Esophagus muscularis mucosa (tissue), 4 donors: ENCODE results near the gene IGIP. TPM values are rescaled to one million over a fixed set of nuclear protein-coding genes. Genes with fewer than 3 reads are reported as not detected.

ENCODE experiments used
- DNase-seq: peaks from one replicate; pipeline ENCODE4 v3.0.0-alpha.2; 2017; ENCODE audit errors: extremely low spot score
- H3K27ac ChIP-seq, 4 donors: fragments of 200-600 bp; sonication (generic); replicated peaks in 1 of 4; 1 replicate in 3 of 4; 2 replicates in 1 of 4; pipeline ENCODE4 v1.5.1; 2016 to 2019; ENCODE audit warnings: mild to moderate bottlenecking in 1 of 4
- H3K27me3 ChIP-seq, 4 donors: fragments of 200-600 bp; sonication (generic); one replicate each; pipeline versions ENCODE4 v1.5.1 to v1.6.0; 2016 to 2019
- H3K36me3 ChIP-seq, 4 donors: fragments of 200-600 bp; sonication (generic); one replicate each; pipeline ENCODE4 v1.5.1; 2016 to 2019
- H3K4me1 ChIP-seq, 4 donors: fragments of 200-600 bp; sonication (generic); one replicate each; pipeline ENCODE4 v1.5.1; 2016 to 2019
- H3K4me3 ChIP-seq, 4 donors: fragments of 200-600 bp; sonication (generic); 1 replicate in 2 of 4; 2 replicates in 2 of 4; pipeline ENCODE4 v1.5.1; 2016 to 2019; ENCODE audit warnings: mild to moderate bottlenecking in 4 of 4, moderate library complexity in 1 of 4
- H3K9me3 ChIP-seq, 4 donors: fragments of 200-600 bp; sonication (generic); 1 replicate in 3 of 4; 2 replicates in 1 of 4; pipeline ENCODE4 v1.5.1; 2016 to 2019
- EP300 ChIP-seq: sonication (generic); formaldehyde crosslinking; IDR thresholded peaks from one replicate; pipeline ENCODE4 v1.6.1; 2017; ENCODE audit warnings: antibody characterized with exemption
- POLR2A ChIP-seq: fragments of 450-650 bp; IDR thresholded peaks from one replicate; pipeline ENCODE4 v1.6.1; 2017; ENCODE audit warnings: antibody characterized with exemption, moderate library complexity, mild to moderate bottlenecking, low read depth
- POLR2AphosphoS5 ChIP-seq, 2 donors: sonication (generic); formaldehyde crosslinking; IDR thresholded peaks; one replicate each; pipeline ENCODE4 v1.6.1; 2017; ENCODE audit warnings: antibody characterized with exemption in 2 of 2
- WGBS: methylation state at CpG from one replicate; pipeline ENCODE4 v1.1.5; 2018; 5-methylcytosine and 5-hydroxymethylcytosine counted together
- intact Hi-C: fragments of 100-400 bp; cut with DNase I; formaldehyde crosslinking; loops from one replicate; pipeline ENCODE4 v1.15.1; 2023
- total RNA-seq, 4 donors: library from RNA; depleted of rRNA; stranded (reverse); fragments of >200 nt; gene quantifications; one replicate each; pipeline versions ENCODE4 v1.1.0 to v1.2.1, GENCODE V29; 2016
- TF ChIP-seq, protein P1 (sequence below), 3 experiments: fragments of 200-600 bp in 2 of 3; fragments of 450-650 bp in 1 of 3; sonication (generic) in 2 of 3; IDR thresholded peaks; one replicate each; pipeline ENCODE4 v1.5.1; 2017 to 2019; ENCODE audit warnings: antibody characterized with exemption in 3 of 3, mild to moderate bottlenecking in 2 of 3, moderate library complexity in 1 of 3

IGIP gene
- total RNA-seq, 4 donors from 2014 or later: 17.6 to 31.9 (median 27.3) TPM

DNA sequence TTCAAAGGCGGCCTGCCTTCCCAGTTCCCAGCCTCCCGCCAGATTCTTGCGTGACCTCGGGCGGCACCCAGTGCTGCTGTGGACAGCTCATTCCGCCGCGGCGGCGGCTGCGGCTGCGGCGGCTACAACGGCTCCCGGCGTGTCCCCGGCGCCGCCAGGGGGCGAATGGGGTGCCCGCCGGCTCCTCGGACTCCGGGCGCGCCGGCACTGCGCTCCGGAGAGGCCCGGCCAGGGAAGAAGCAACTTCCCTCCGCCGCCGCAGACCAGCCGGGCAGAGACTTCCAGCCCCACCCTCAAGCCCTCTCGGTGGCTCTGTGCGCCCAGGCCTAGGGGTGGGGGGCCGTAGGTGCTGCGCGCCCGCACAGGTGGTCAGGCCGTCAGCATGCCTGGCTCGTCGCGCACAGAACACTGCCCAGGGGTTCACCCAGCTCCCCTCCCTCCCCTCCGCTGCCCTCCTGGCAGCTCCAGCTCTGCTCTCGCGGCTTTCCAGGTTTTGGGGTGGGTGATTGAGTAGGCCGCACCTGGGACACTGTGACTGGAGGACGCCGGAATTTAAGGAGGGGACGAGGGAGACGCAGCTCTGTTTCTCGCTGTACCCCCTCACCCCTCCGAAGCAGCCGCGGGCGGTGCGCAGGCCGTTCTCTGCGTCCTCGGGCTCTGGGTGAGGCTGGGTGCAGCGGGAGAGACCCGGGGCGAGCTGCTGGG is 20.2 kb downstream of the IGIP start:
- Histone ChIP-seq H3K9me3 (no peaks in the 10 kb centered on the region), H3K27me3 (no peaks in the 10 kb centered on the region), H3K27ac (peak overlapping the region; percentile 13 to 53 (median 28)), H3K4me3 (peak overlapping the region; percentile 48 to 58 (median 56)), H3K4me1 (peaks cover 16 to 53% (median 27%) of the 10 kb centered on the region in 4 donors), H3K36me3 (no peaks in the 10 kb centered on the region)
- intact Hi-C loops: loop anchor here (5.0 kb wide), 1 partner anchor 39 kb away; no protein-coding TSS in a partner anchor
- no peak for TF ChIP-seq POLR2A
- TF ChIP-seq, protein P1, sequence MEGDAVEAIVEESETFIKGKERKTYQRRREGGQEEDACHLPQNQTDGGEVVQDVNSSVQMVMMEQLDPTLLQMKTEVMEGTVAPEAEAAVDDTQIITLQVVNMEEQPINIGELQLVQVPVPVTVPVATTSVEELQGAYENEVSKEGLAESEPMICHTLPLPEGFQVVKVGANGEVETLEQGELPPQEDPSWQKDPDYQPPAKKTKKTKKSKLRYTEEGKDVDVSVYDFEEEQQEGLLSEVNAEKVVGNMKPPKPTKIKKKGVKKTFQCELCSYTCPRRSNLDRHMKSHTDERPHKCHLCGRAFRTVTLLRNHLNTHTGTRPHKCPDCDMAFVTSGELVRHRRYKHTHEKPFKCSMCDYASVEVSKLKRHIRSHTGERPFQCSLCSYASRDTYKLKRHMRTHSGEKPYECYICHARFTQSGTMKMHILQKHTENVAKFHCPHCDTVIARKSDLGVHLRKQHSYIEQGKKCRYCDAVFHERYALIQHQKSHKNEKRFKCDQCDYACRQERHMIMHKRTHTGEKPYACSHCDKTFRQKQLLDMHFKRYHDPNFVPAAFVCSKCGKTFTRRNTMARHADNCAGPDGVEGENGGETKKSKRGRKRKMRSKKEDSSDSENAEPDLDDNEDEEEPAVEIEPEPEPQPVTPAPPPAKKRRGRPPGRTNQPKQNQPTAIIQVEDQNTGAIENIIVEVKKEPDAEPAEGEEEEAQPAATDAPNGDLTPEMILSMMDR (IDR thresholded peaks at IDR 0.05): peak; percentile 75 to 93 (median 78)
- peak in 1 of 2 donors; percentile 43 for TF ChIP-seq POLR2AphosphoS5 (IDR thresholded peaks at IDR 0.05)
- no peak for DNase-seq
- WGBS: 18% methylated on average over 15 of the region's 64 CpGs

DNA sequence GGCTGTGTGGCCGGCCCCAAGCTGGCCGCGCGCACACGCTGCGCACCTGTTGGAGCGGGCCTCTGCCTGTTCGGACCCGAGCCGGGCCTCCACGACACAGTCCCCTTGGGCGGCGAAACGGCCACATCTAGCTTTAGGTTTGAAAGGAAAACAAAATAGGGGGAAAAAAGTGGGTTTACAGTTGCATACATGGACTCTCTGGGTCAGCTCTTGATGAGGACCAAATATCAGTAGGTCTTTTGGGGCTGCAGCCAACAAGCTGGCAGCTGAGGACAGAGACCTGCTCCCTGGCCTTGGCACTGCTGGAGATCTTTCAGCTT is 20.7 kb downstream of the IGIP start:
- Histone ChIP-seq H3K27ac (peak overlapping the region in 1 of 4 donors; percentile 53), H3K4me1 (peaks cover 16 to 48% (median 22%) of the 10 kb centered on the region in 4 donors), H3K4me3 (peak overlapping the region; percentile 48 to 58 (median 56)), H3K36me3 (no peaks in the 10 kb centered on the region), H3K9me3 (no peaks in the 10 kb centered on the region), H3K27me3 (no peaks in the 10 kb centered on the region)
- DNase-seq: no peak
- intact Hi-C loops: loop anchor here (5.0 kb wide), 1 partner anchor 39 kb away; no protein-coding TSS in a partner anchor
- TF ChIP-seq POLR2A (no peak), POLR2AphosphoS5 (IDR thresholded peaks at IDR 0.05) (no peak), EP300 (no peak)
- TF ChIP-seq, protein P1 (IDR thresholded peaks at IDR 0.05): no peak
- 58% methylated on average over 14 of the region's 14 CpGs for WGBS

DNA sequence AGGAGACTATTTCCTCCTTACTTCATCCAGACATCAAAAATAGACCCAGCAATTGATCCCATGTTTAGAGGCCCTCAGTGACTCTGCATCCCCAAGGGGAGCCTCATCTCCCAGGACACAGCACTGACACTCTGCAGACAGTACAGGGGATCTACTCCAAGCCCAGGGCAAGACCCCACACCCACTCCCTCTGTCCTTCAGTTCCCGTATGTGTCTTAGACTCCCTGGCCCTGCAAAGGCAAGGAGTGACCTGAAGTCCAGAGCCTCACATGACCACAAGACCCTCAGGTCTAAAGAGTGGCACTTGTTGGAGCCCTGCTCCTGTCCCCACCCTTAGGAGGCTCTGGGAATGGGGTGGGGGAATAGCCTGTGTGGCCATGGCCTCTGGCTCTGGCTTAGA is 21.7 kb downstream of the IGIP start:
- no peak overlapping the region for H3K27ac ChIP-seq
- no peak for DNase-seq
- TF ChIP-seq EP300 (no peak), POLR2AphosphoS5 (IDR thresholded peaks at IDR 0.05) (no peak), POLR2A (no peak)
- TF ChIP-seq, protein P1 (IDR thresholded peaks at IDR 0.05): no peak
- H3K4me3 ChIP-seq: no peak overlapping the region
- no peaks in the 10 kb centered on the region for H3K36me3 ChIP-seq
- no peaks in the 10 kb centered on the region for H3K27me3 ChIP-seq
- WGBS: 100% methylated on average over 1 of the region's 1 CpG
- peaks cover 16 to 38% (median 19%) of the 10 kb centered on the region in 4 donors for H3K4me1 ChIP-seq
- no peaks in the 10 kb centered on the region for H3K9me3 ChIP-seq
- intact Hi-C loops: loop anchor here (5.0 kb wide), 1 partner anchor 40 kb away; no protein-coding TSS in a partner anchor

DNA sequence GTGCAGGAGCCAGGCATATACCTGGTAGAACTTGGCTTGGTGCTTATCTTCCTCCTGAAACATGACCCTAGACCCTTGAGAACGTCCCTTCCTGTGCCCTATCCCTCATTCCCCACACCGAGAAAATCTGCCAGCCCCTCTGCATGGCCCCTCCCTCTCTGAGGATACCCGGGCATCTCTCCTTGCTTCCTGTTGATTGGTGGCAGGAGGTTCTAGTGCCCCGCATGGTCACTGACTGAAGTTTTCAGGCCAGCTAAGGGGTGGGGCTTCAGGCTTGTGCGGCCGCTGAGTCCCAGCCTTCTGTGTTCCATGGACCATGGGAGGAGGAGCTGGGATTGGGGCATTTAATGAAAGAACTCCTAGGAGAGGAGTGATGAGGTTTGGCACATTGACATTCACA is 22.8 kb downstream of the IGIP start:
- no peaks in the 10 kb centered on the region for H3K9me3 ChIP-seq
- WGBS: 66% methylated on average over 6 of the region's 6 CpGs
- no peaks in the 10 kb centered on the region for H3K27me3 ChIP-seq
- intact Hi-C loops: loop anchor here (5.0 kb wide), 1 partner anchor 41 kb away; no protein-coding TSS in a partner anchor
- no peaks in the 10 kb centered on the region for H3K36me3 ChIP-seq
- DNase-seq: no peak
- H3K27ac ChIP-seq: no peak overlapping the region
- no peak overlapping the region for H3K4me3 ChIP-seq
- H3K4me1 ChIP-seq: peaks cover 16 to 33% (median 26%) of the 10 kb centered on the region in 4 donors
- TF ChIP-seq EP300: no peak
- TF ChIP-seq POLR2A: no peak
- TF ChIP-seq POLR2AphosphoS5 (IDR thresholded peaks at IDR 0.05): no peak
- TF ChIP-seq, protein P1 (IDR thresholded peaks at IDR 0.05): no peak
